Germinal center (tissue), 1 donor: ENCODE results near the gene OR2M2.

Source experiments
- DNase-seq: peaks from one replicate; pipeline ENCODE4 v3.0.0; 2012; ENCODE audit warnings: mixed read lengths, low spot score

Gene OR2M2

GRCh38 chr1:248174521-248174920, at the start of gene OR2M2:
OR2M2 (plus strand) TSS chr1:248174821; CDS start chr1:248179986, 5,165 bp downstream.
- DNase-seq: no peak

- DNase-seq: no peak
Measured at GRCh38 chr1:248127653-248128052, 47.0 kb upstream of the OR2M2 start.

- no peak for DNase-seq
Measured at GRCh38 chr1:248136811-248137210, 37.8 kb upstream of the OR2M2 start.

GRCh38 chr1:248140846-248141245, 33.8 kb upstream of the OR2M2 start:
- no peak for DNase-seq

- no peak for DNase-seq
Measured at GRCh38 chr1:248143311-248143710, 31.3 kb upstream of the OR2M2 start.

GRCh38 chr1:248144513-248145198, 30.0 kb upstream of the OR2M2 start, which contains the start of gene OR2M5:
OR2M5 (plus strand) TSS chr1:248145148; CDS start chr1:248145148, 0 bp downstream.
- DNase-seq: no peak

- no peak for DNase-seq
Measured at GRCh38 chr1:248152056-248152827, 22.4 kb upstream of the OR2M2 start.

GRCh38 chr1:248155927-248156326, 18.7 kb upstream of the OR2M2 start:
- no peak for DNase-seq

- DNase-seq: no peak
Measured at GRCh38 chr1:248158758-248159157, 15.9 kb upstream of the OR2M2 start.

- DNase-seq: no peak
Measured at GRCh38 chr1:248164031-248164430, 10.6 kb upstream of the OR2M2 start.

GRCh38 chr1:248165186-248165585, 9.4 kb upstream of the OR2M2 start:
- DNase-seq: no peak

GRCh38 chr1:248183996-248184395, 9.4 kb downstream of the OR2M2 start:
- DNase-seq: no peak

- no peak for DNase-seq
Measured at GRCh38 chr1:248187363-248187762, 12.7 kb downstream of the OR2M2 start.

GRCh38 chr1:248189026-248189425, 14.4 kb downstream of the OR2M2 start:
- DNase-seq: no peak

GRCh38 chr1:248194117-248194516, 19.5 kb downstream of the OR2M2 start:
- DNase-seq: no peak

- no peak for DNase-seq
Measured at GRCh38 chr1:248196965-248197364, 22.3 kb downstream of the OR2M2 start, which contains the start of gene OR2M3. OR2M3 (plus strand) TSS chr1:248197265; CDS start chr1:248203068, 5,803 bp downstream.

- DNase-seq: no peak
Measured at GRCh38 chr1:248215880-248216279, 41.3 kb downstream of the OR2M2 start.

- no peak for DNase-seq
Measured at GRCh38 chr1:248225537-248225936, 50.9 kb downstream of the OR2M2 start.

- DNase-seq: no peak
Measured at GRCh38 chr1:248229360-248229908, 54.8 kb downstream of the OR2M2 start.
